Upper lobe of right lung (tissue), 1 donor: Measurements from ENCODE around the gene BMF. TPM values are rescaled to one million over a fixed set of nuclear protein-coding genes. Genes with fewer than 3 reads are reported as not detected.

Source experiments
- ATAC-seq: fragments of 200-7000 bp; cut with Tn5 transposase; one replicate; pipeline ENCODE4 v1.9.1; 2020; ENCODE audit warnings: mild to moderate bottlenecking, moderate library complexity
- DNase-seq: peaks from one replicate; pipeline ENCODE4 v3.0.0-alpha.2; 2020
- H3K27ac ChIP-seq: fragments of 200-600 bp; one replicate; pipeline ENCODE4 v1.8.0; 2022
- H3K27me3 ChIP-seq: fragments of 200-600 bp; one replicate; pipeline ENCODE4 v1.8.0; 2022; ENCODE audit warnings: mild to moderate bottlenecking
- H3K36me3 ChIP-seq: fragments of 200-600 bp; one replicate; pipeline ENCODE4 v1.8.0; 2022
- H3K4me1 ChIP-seq: fragments of 200-600 bp; one replicate; pipeline ENCODE4 v1.8.0; 2022
- H3K4me3 ChIP-seq: fragments of 200-600 bp; one replicate; pipeline ENCODE4 v1.8.0; 2022; ENCODE audit warnings: mild to moderate bottlenecking
- H3K9me3 ChIP-seq: fragments of 200-600 bp; one replicate; pipeline ENCODE4 v1.8.0; 2022
- CTCF ChIP-seq: fragments of 200-600 bp; IDR thresholded peaks from one replicate; pipeline ENCODE4 v1.8.0; 2022; ENCODE audit warnings: antibody characterized with exemption
- intact Hi-C: fragments of 100-400 bp; cut with DNase I; formaldehyde crosslinking; loops from one replicate; pipeline ENCODE4 v1.11.0; 2022
- total RNA-seq: library from RNA; stranded (reverse); fragmentation: NEBNext Ultra II Directional; extraction: Animal tissue kit (Norgen Biotek cat#: 25700); gene quantifications from one replicate; pipeline ENCODE4 v1.2.1, GENCODE V29; 2021
- donor health status: DM: no; HTN: yes; CAD: no; lungs with severe emphysema.

Gene BMF
- total RNA-seq, 1 donor from 2014 or later: 15.4 TPM

- H3K36me3 ChIP-seq: no peaks in the 10 kb centered on the region
- TF ChIP-seq CTCF: peak; percentile 5
- peak; percentile 63 for DNase-seq
- H3K9me3 ChIP-seq: no peaks in the 10 kb centered on the region
- ATAC-seq: no peak
- peak overlapping the region; percentile 11 for H3K27ac ChIP-seq
- peaks cover 22% of the 10 kb centered on the region for H3K4me1 ChIP-seq
- H3K4me3 ChIP-seq: no peak overlapping the region
- intact Hi-C loops: no loop called here
- no peaks in the 10 kb centered on the region for H3K27me3 ChIP-seq
These were observed 36.3 kb downstream of the BMF start for GRCh38 chr15:40072216-40072990.

- intact Hi-C loops: no loop called here
- no peaks in the 10 kb centered on the region for H3K27me3 ChIP-seq
- DNase-seq (no peak), ATAC-seq (no peak)
- H3K4me1 ChIP-seq: peaks cover 22% of the 10 kb centered on the region
- no peak overlapping the region for H3K4me3 ChIP-seq
- no peaks in the 10 kb centered on the region for H3K9me3 ChIP-seq
- H3K36me3 ChIP-seq: no peaks in the 10 kb centered on the region
- no peak for TF ChIP-seq CTCF
- H3K27ac ChIP-seq: peak overlapping the region; percentile 76
These were observed 38.0 kb downstream of the BMF start for GRCh38 chr15:40070608-40071218.

GRCh38 chr15:40070166-40070557, 38.5 kb downstream of the BMF start:
- peaks cover 22% of the 10 kb centered on the region for H3K4me1 ChIP-seq
- H3K36me3 ChIP-seq: no peaks in the 10 kb centered on the region
- H3K27me3 ChIP-seq: no peaks in the 10 kb centered on the region
- no peak overlapping the region for H3K4me3 ChIP-seq
- DNase-seq (no peak), ATAC-seq (no peak)
- no peak for TF ChIP-seq CTCF
- no peaks in the 10 kb centered on the region for H3K9me3 ChIP-seq
- intact Hi-C loops: no loop called here
- peak overlapping the region; percentile 76 for H3K27ac ChIP-seq

GRCh38 chr15:40069178-40070165, 39.2 kb downstream of the BMF start:
- DNase-seq: peak; percentile 96
- intact Hi-C loops: no loop called here
- no peaks in the 10 kb centered on the region for H3K36me3 ChIP-seq
- peak; percentile 93 for ATAC-seq
- H3K4me1 ChIP-seq: peaks cover 22% of the 10 kb centered on the region
- TF ChIP-seq CTCF: no peak
- H3K27me3 ChIP-seq: no peaks in the 10 kb centered on the region
- H3K4me3 ChIP-seq: no peak overlapping the region
- H3K9me3 ChIP-seq: no peaks in the 10 kb centered on the region
- peak overlapping the region; percentile 76 for H3K27ac ChIP-seq

GRCh38 chr15:40067921-40068624, 40.6 kb downstream of the BMF start:
- no peaks in the 10 kb centered on the region for H3K9me3 ChIP-seq
- no peaks in the 10 kb centered on the region for H3K27me3 ChIP-seq
- intact Hi-C loops: no loop called here
- no peak overlapping the region for H3K4me3 ChIP-seq
- no peaks in the 10 kb centered on the region for H3K36me3 ChIP-seq
- H3K27ac ChIP-seq: no peak overlapping the region
- ATAC-seq (no peak), DNase-seq (no peak)
- peaks cover 22% of the 10 kb centered on the region for H3K4me1 ChIP-seq
- TF ChIP-seq CTCF: no peak
